Breast epithelium (tissue), 3 donors: ENCODE measurements around the gene SLC36A1.
A peak's percentile ranks its signal among the peaks of the same experiment; 100 is the strongest.

Experiments
- CTCF ChIP-seq, 3 donors: fragments of 450-650 bp; IDR thresholded peaks; one replicate each; pipeline ENCODE4 v1.5.1; 2016 to 2017; ENCODE audit warnings: antibody characterized with exemption in 3 of 3, mild to moderate bottlenecking in 3 of 3, moderate library complexity in 3 of 3
- POLR2A ChIP-seq: fragments of 450-650 bp; IDR thresholded peaks from one replicate; pipeline ENCODE4 v1.6.1; 2016; ENCODE audit warnings: antibody characterized with exemption, mild to moderate bottlenecking, moderate library complexity

GRCh38 chr5:151447174-151448037 lies at the start of gene SLC36A1:
- TF ChIP-seq CTCF (IDR thresholded peaks at IDR 0.05) (peak; percentile 92 to 95 (median 93)), POLR2A (no peak)
